Activated naive CD4-positive, alpha-beta T cell treated with anti-CD3 and anti-CD28 coated beads, Interleukin-2, amount 50 U/mL, for 72 hours (primary cell): ENCODE results near the gene PCLAF. TPM values are rescaled to one million over a fixed set of nuclear protein-coding genes. Genes with fewer than 3 reads are reported as not detected.
A peak's percentile ranks its signal among the peaks of the same experiment; 100 is the strongest.
"Not testable (repeated sequence)": the region's sequence is repeated elsewhere in the genome, so short reads cannot be mapped to it uniquely, and the experiment has no call there.

Experiments used
- ATAC-seq, 2 donors: fragments of 150-1000 bp; cut with Tn5 transposase; 2 replicates each; pipeline ENCODE4 v1.10.0; 2021; ENCODE audit warnings: mild to moderate bottlenecking in 2 of 2, moderate library complexity in 2 of 2
- DNase-seq, 2 donors: peaks; one replicate each; pipeline ENCODE4 v3.0.0; 2021 to 2022; ENCODE audit warnings: low spot score in 2 of 2
- H3K27ac Mint-ChIP-seq, 2 donors: one replicate each; pipeline ENCODE4 v1.8.0; 2022; ENCODE audit warnings: mild to moderate bottlenecking in 2 of 2, mixed read lengths in 2 of 2
- H3K36me3 Mint-ChIP-seq, 2 donors: one replicate each; pipeline ENCODE4 v1.8.0; 2022; ENCODE audit warnings: mixed read lengths in 2 of 2
- H3K9me3 Mint-ChIP-seq, 2 donors: one replicate each; pipeline ENCODE4 v1.8.0; 2022; ENCODE audit warnings: mixed read lengths in 2 of 2
- total RNA-seq, 2 donors: library from RNA; stranded (reverse); gene quantifications; one replicate each; pipeline ENCODE4 v1.2.3, GENCODE V29; 2022

PCLAF gene
- 100 to 1,000 TPM; 100 to 115 TPM for total RNA-seq

- peaks cover 18 to 28% of the 10 kb centered on the region in 2 donors for H3K36me3 Mint-ChIP-seq
- ATAC-seq (peak; percentile 99), DNase-seq (peak; percentile 94 to 96)
- peak within 1 kb of the TSS; percentile 82 to 97 for H3K27ac Mint-ChIP-seq
- no peaks in the 10 kb centered on the region for H3K9me3 Mint-ChIP-seq
Measured at GRCh38 chr15:64381000-64381751, at the start of gene PCLAF. Gene PCLAF, minus strand, starts transcription at chr15:64381441. Its CDS starts 70 bp downstream, at chr15:64381371.

- Mint-ChIP-seq H3K27ac (peak overlapping the region; percentile 34 to 75), H3K36me3 (no peaks in the 10 kb centered on the region), H3K9me3 (no peaks in the 10 kb centered on the region)
- ATAC-seq (peak; percentile 60 to 88), DNase-seq (peak in 1 of 2 donors; percentile 15)
Measured at GRCh38 chr15:64430000-64430735, 48.9 kb upstream of the PCLAF start.

- Mint-ChIP-seq H3K36me3 (no peaks in the 10 kb centered on the region), H3K9me3 (no peaks in the 10 kb centered on the region), H3K27ac (peak overlapping the region; percentile 9 to 34)
- ATAC-seq: peak; percentile 61 to 77
- no peak for DNase-seq
Measured at GRCh38 chr15:64429448-64429847, 48.2 kb upstream of the PCLAF start.

GRCh38 chr15:64426845-64427465 lies 45.7 kb upstream of the PCLAF start:
- Mint-ChIP-seq H3K36me3 (no peaks in the 10 kb centered on the region), H3K27ac (peak overlapping the region; percentile 1 to 76), H3K9me3 (no peaks in the 10 kb centered on the region)
- ATAC-seq: no peak
- no peak for DNase-seq

GRCh38 chr15:64425221-64425620 lies 44.0 kb upstream of the PCLAF start:
- DNase-seq (no peak), ATAC-seq (no peak)
- H3K27ac Mint-ChIP-seq: peak overlapping the region in 1 of 2 donors; percentile 36
- no peaks in the 10 kb centered on the region for H3K9me3 Mint-ChIP-seq
- H3K36me3 Mint-ChIP-seq: no peaks in the 10 kb centered on the region

- Mint-ChIP-seq H3K9me3 (no peaks in the 10 kb centered on the region), H3K36me3 (no peaks in the 10 kb centered on the region), H3K27ac (no peak overlapping the region)
- DNase-seq (no peak), ATAC-seq (no peak)
Measured at GRCh38 chr15:64423970-64424369, 42.7 kb upstream of the PCLAF start.

GRCh38 chr15:64422697-64423096 lies 41.5 kb upstream of the PCLAF start:
- H3K9me3 Mint-ChIP-seq: no peaks in the 10 kb centered on the region

GRCh38 chr15:64412216-64412615 lies 31.0 kb upstream of the PCLAF start:
- DNase-seq (no peak), ATAC-seq (no peak)
- Mint-ChIP-seq H3K36me3 (peaks cover 5 to 13% of the 10 kb centered on the region in 2 donors), H3K9me3 (no peaks in the 10 kb centered on the region), H3K27ac (peak overlapping the region in 1 of 2 donors; percentile 44)

More at GRCh38 chr15:64422697-64423096, 41.5 kb upstream of the PCLAF start:
- no peak for ATAC-seq
- no peak for DNase-seq
- Mint-ChIP-seq H3K36me3 (no peaks in the 10 kb centered on the region), H3K27ac (no peak overlapping the region)

GRCh38 chr15:64400583-64400982 lies 19.3 kb upstream of the PCLAF start:
- H3K36me3 Mint-ChIP-seq: no peaks in the 10 kb centered on the region
- H3K9me3 Mint-ChIP-seq: no peaks in the 10 kb centered on the region
- peak overlapping the region in 1 of 2 donors; percentile 62 for H3K27ac Mint-ChIP-seq
- ATAC-seq: no peak
- DNase-seq: no peak

- DNase-seq (no peak), ATAC-seq (peak in 1 of 2 donors; percentile 41)
- peak overlapping the region in 1 of 2 donors; percentile 55 for H3K27ac Mint-ChIP-seq
- peaks cover 0 to 4% of the 10 kb centered on the region in 2 donors for H3K36me3 Mint-ChIP-seq
- H3K9me3 Mint-ChIP-seq: no peaks in the 10 kb centered on the region
Measured at GRCh38 chr15:64398575-64398974, 17.3 kb upstream of the PCLAF start.

- H3K36me3 Mint-ChIP-seq: peaks cover 0 to 4% of the 10 kb centered on the region in 2 donors
- ATAC-seq: no peak
- no peaks in the 10 kb centered on the region for H3K9me3 Mint-ChIP-seq
Measured at GRCh38 chr15:64396789-64397188, 15.5 kb upstream of the PCLAF start.

GRCh38 chr15:64392471-64392870 lies 11.2 kb upstream of the PCLAF start:
- H3K36me3 Mint-ChIP-seq, H3K9me3 Mint-ChIP-seq: not testable (repeated sequence)
- H3K27ac Mint-ChIP-seq: peak overlapping the region in 1 of 2 donors; percentile 65

More at GRCh38 chr15:64396789-64397188, 15.5 kb upstream of the PCLAF start:
- no peak overlapping the region for H3K27ac Mint-ChIP-seq
- no peak for DNase-seq

GRCh38 chr15:64389036-64389435 lies 7.8 kb upstream of the PCLAF start:
- Mint-ChIP-seq H3K9me3 (no peaks in the 10 kb centered on the region), H3K36me3 (peaks cover 7 to 11% of the 10 kb centered on the region in 2 donors), H3K27ac (peak overlapping the region in 1 of 2 donors; percentile 74)
- no peak for DNase-seq
- no peak for ATAC-seq

More at GRCh38 chr15:64392471-64392870, 11.2 kb upstream of the PCLAF start:
- not testable (repeated sequence) for ATAC-seq, DNase-seq

- Mint-ChIP-seq H3K36me3 (peaks cover 7% of the 10 kb centered on the region in 2 donors), H3K9me3 (no peaks in the 10 kb centered on the region), H3K27ac (peak within 1 kb of the TSS; percentile 92 to 97)
- ATAC-seq (peak; percentile 100), DNase-seq (peak; percentile 95 to 96)
Measured at GRCh38 chr15:64387562-64388168, 6.4 kb upstream of the PCLAF start, which contains the start of gene TRIP4. Gene TRIP4, plus strand, starts transcription at chr15:64387836. Its CDS starts 28 bp downstream, at chr15:64387864.

GRCh38 chr15:64386291-64386690 lies 5.0 kb upstream of the PCLAF start:
- Mint-ChIP-seq H3K36me3 (peaks cover 7 to 11% of the 10 kb centered on the region in 2 donors), H3K9me3 (no peaks in the 10 kb centered on the region), H3K27ac (no peak overlapping the region)
- ATAC-seq (no peak), DNase-seq (no peak)

- no peaks in the 10 kb centered on the region for H3K9me3 Mint-ChIP-seq
- no peak for ATAC-seq
- peaks cover 25 to 34% of the 10 kb centered on the region in 2 donors for H3K36me3 Mint-ChIP-seq
- DNase-seq: no peak
- no peak overlapping the region for H3K27ac Mint-ChIP-seq
Measured at GRCh38 chr15:64383760-64384159, 2.5 kb upstream of the PCLAF start.
